ENCODE results near the gene CPA5.

GRCh38 chr7:130299866-130300265 lies 44.8 kb upstream of the CPA5 start:
- TF ChIP-seq EZH2 (IDR thresholded peaks at IDR 0.05) (no peak), CTCF (IDR thresholded peaks at IDR 0.05) (no peak), EZH2phosphoT487 (IDR thresholded peaks at IDR 0.05) (no peak)
